ENCODE data around the gene AGPAT3. TPM values are rescaled to one million over a fixed set of nuclear protein-coding genes. Genes with fewer than 3 reads are reported as not detected.

AGPAT3 gene
- total RNA-seq, 1 experiment from 2014 or later = 56.9 TPM

- in situ Hi-C loops (cut with HindIII; ENCODE audit: low pct_unique_long_range_greater_than_20kb, low sequenced_read_pairs) = no loop called here
- no peak for DNase-seq (ENCODE audit: low read depth)
Measured at GRCh38 chr21:43951911-43952703, 87.1 kb downstream of the AGPAT3 start.

- in situ Hi-C loops (cut with HindIII; ENCODE audit: low pct_unique_long_range_greater_than_20kb, low sequenced_read_pairs) = no loop called here
- DNase-seq (ENCODE audit: low read depth) = no peak
Measured at GRCh38 chr21:43953021-43953420, 88.0 kb downstream of the AGPAT3 start.

- in situ Hi-C loops (cut with HindIII; ENCODE audit: low pct_unique_long_range_greater_than_20kb, low sequenced_read_pairs) = no loop called here
- DNase-seq (ENCODE audit: low read depth) = no peak
Measured at GRCh38 chr21:43954042-43954441, 89.0 kb downstream of the AGPAT3 start.

- in situ Hi-C loops (cut with HindIII; ENCODE audit: low pct_unique_long_range_greater_than_20kb, low sequenced_read_pairs) = no loop called here
- DNase-seq (ENCODE audit: low read depth) = no peak
Measured at GRCh38 chr21:43954896-43955295, 89.9 kb downstream of the AGPAT3 start.

GRCh38 chr21:43956019-43956669 lies 91.1 kb downstream of the AGPAT3 start:
- in situ Hi-C loops (cut with HindIII; ENCODE audit: low pct_unique_long_range_greater_than_20kb, low sequenced_read_pairs) = no loop called here
- no peak for DNase-seq (ENCODE audit: low read depth)

GRCh38 chr21:43956670-43957035 lies 91.6 kb downstream of the AGPAT3 start:
- DNase-seq (ENCODE audit: low read depth) = no peak
- in situ Hi-C loops (cut with HindIII; ENCODE audit: low pct_unique_long_range_greater_than_20kb, low sequenced_read_pairs) = no loop called here

GRCh38 chr21:43957128-43957571 lies 92.1 kb downstream of the AGPAT3 start:
- DNase-seq (ENCODE audit: low read depth) = no peak
- in situ Hi-C loops (cut with HindIII; ENCODE audit: low pct_unique_long_range_greater_than_20kb, low sequenced_read_pairs) = no loop called here

GRCh38 chr21:43957611-43958362 lies 92.8 kb downstream of the AGPAT3 start:
- in situ Hi-C loops (cut with HindIII; ENCODE audit: low pct_unique_long_range_greater_than_20kb, low sequenced_read_pairs) = no loop called here
- no peak for DNase-seq (ENCODE audit: low read depth)

GRCh38 chr21:43958364-43959158 lies 93.5 kb downstream of the AGPAT3 start:
- in situ Hi-C loops (cut with HindIII; ENCODE audit: low pct_unique_long_range_greater_than_20kb, low sequenced_read_pairs) = no loop called here
- DNase-seq (ENCODE audit: low read depth) = no peak

GRCh38 chr21:43959231-43960116 lies 94.5 kb downstream of the AGPAT3 start:
- in situ Hi-C loops (cut with HindIII; ENCODE audit: low pct_unique_long_range_greater_than_20kb, low sequenced_read_pairs) = no loop called here
- DNase-seq (ENCODE audit: low read depth) = no peak

- in situ Hi-C loops (cut with HindIII; ENCODE audit: low pct_unique_long_range_greater_than_20kb, low sequenced_read_pairs) = no loop called here
- no peak for DNase-seq (ENCODE audit: low read depth)
Measured at GRCh38 chr21:43961382-43961909, 96.4 kb downstream of the AGPAT3 start.

- in situ Hi-C loops (cut with HindIII; ENCODE audit: low pct_unique_long_range_greater_than_20kb, low sequenced_read_pairs) = no loop called here
Measured at GRCh38 chr21:43965911-43966585, 101.0 kb downstream of the AGPAT3 start.

GRCh38 chr21:43966946-43967512 lies 102.0 kb downstream of the AGPAT3 start:
- in situ Hi-C loops (cut with HindIII; ENCODE audit: low pct_unique_long_range_greater_than_20kb, low sequenced_read_pairs) = no loop called here
- no peak for DNase-seq (ENCODE audit: low read depth)

More at GRCh38 chr21:43965911-43966585, 101.0 kb downstream of the AGPAT3 start:
- DNase-seq (ENCODE audit: low read depth) = no peak

GRCh38 chr21:43967981-43968380 lies 103.0 kb downstream of the AGPAT3 start:
- in situ Hi-C loops (cut with HindIII; ENCODE audit: low pct_unique_long_range_greater_than_20kb, low sequenced_read_pairs) = no loop called here
- DNase-seq (ENCODE audit: low read depth) = no peak

- no peak for DNase-seq (ENCODE audit: low read depth)
- in situ Hi-C loops (cut with HindIII; ENCODE audit: low pct_unique_long_range_greater_than_20kb, low sequenced_read_pairs) = no loop called here
Measured at GRCh38 chr21:43968410-43969114, 103.5 kb downstream of the AGPAT3 start.

GRCh38 chr21:43969115-43969444 lies 104.1 kb downstream of the AGPAT3 start:
- in situ Hi-C loops (cut with HindIII; ENCODE audit: low pct_unique_long_range_greater_than_20kb, low sequenced_read_pairs) = no loop called here
- DNase-seq (ENCODE audit: low read depth) = no peak
